ENCODE data around the gene OS9. TPM values are rescaled to one million over a fixed set of nuclear protein-coding genes. Genes with fewer than 3 reads are reported as not detected.
A peak's percentile ranks its signal among the peaks of the same experiment; 100 is the strongest.

The OS9 gene
- total and polyA plus RNA-seq, 9 of the 15 experiments (the other 6 are each of a cell fraction or from before 2014, with no cell fraction given): 4.6 to 105 (median 89.5) TPM

- TF ChIP-seq NKRF (IDR thresholded peaks at IDR 0.05; ENCODE audit: borderline replicate concordance) (no peak), RBBP5 (IDR thresholded peaks at IDR 0.05; ENCODE audit: borderline replicate concordance, insufficient read depth, low read length, poor library complexity, severe bottlenecking) (no peak), KDM2B (CRISPR knock-in tag; IDR thresholded peaks at IDR 0.05) (no peak), ZBTB7A (IDR thresholded peaks at IDR 0.05; ENCODE audit: borderline replicate concordance, control insufficient read depth, low read depth, low read length) (no peak), ZNF395 (CRISPR knock-in tag; IDR thresholded peaks at IDR 0.05) (no peak), JUND (IDR thresholded peaks at IDR 0.05; ENCODE audit: borderline replicate concordance, low read depth, low read length) (no peak), JUND (tag; IDR thresholded peaks at IDR 0.05; ENCODE audit: borderline replicate concordance, low read depth, low read length) (no peak), MAFK (IDR thresholded peaks at IDR 0.05; ENCODE audit: low read length) (no peak), ZNF133 (CRISPR knock-in tag; IDR thresholded peaks at IDR 0.05) (no peak), FOXA3 (CRISPR knock-in tag; conservative IDR thresholded peaks at IDR 0.05 in 1 of 2, IDR thresholded peaks at IDR 0.05 in 1 of 2) (no peak), KLF10 (CRISPR knock-in tag; IDR thresholded peaks at IDR 0.05) (0 out of 2 replicates have a peak, but pooled peaks have one; percentile 0), MCM3 (IDR thresholded peaks at IDR 0.05) (no peak), PRDM10 (IDR thresholded peaks at IDR 0.05; ENCODE audit: partially characterized antibody) (no peak), ZNF280B (CRISPR knock-in tag; IDR thresholded peaks at IDR 0.05) (no peak)
Measured at GRCh38 chr12:57745485-57745881, 51.6 kb downstream of the OS9 start (continued).
